GM23338 (cell line): ENCODE measurements around the gene TBC1D9. TPM values are rescaled to one million over a fixed set of nuclear protein-coding genes. Genes with fewer than 3 reads are reported as not detected.
A peak's percentile ranks its signal among the peaks of the same experiment; 100 is the strongest.

Experiments used
- ATAC-seq: fragments of 200-7000 bp; cut with Tn5 transposase; 3 replicates; pipeline ENCODE4 v1.9.1; 2020
- DNase-seq: peaks from one replicate; pipeline ENCODE4 v3.0.0-alpha.2; 2015; ENCODE audit warnings: low spot score
- H2AFZ ChIP-seq: fragments of 200-600 bp; sonication (generic); 2 replicates; pipeline ENCODE4 v1.8.0; 2016; ENCODE audit warnings: antibody characterized with exemption, mild to moderate bottlenecking, moderate library complexity
- H3F3A ChIP-seq: fragments of 200-600 bp; sonication (generic); replicated peaks from 2 replicates; pipeline ENCODE4 v1.8.0; 2017; ENCODE audit warnings: antibody characterized with exemption, mixed run types, low read depth
- H3K27ac ChIP-seq: fragments of 200-600 bp; sonication (generic); 2 replicates; pipeline ENCODE4 v1.6.1; 2016; ENCODE audit warnings: low read depth
- H3K27me3 ChIP-seq: fragments of 200-600 bp; sonication (generic); 2 replicates; pipeline ENCODE4 v1.8.0; 2016; ENCODE audit warnings: mild to moderate bottlenecking, mixed run types, moderate library complexity; ENCODE audit not compliant: insufficient read depth
- H3K36me3 ChIP-seq: fragments of 200-600 bp; sonication (generic); 2 replicates; pipeline ENCODE4 v1.8.0; 2016; ENCODE audit warnings: mild to moderate bottlenecking; ENCODE audit not compliant: insufficient read depth
- H3K4me1 ChIP-seq: fragments of 200-600 bp; sonication (generic); 2 replicates; pipeline ENCODE4 v1.8.0; 2016; ENCODE audit warnings: mild to moderate bottlenecking, moderate library complexity; ENCODE audit not compliant: insufficient read depth
- H3K4me2 ChIP-seq: fragments of 200-600 bp; sonication (generic); 2 replicates; pipeline ENCODE4 v1.7.1; 2017; ENCODE audit warnings: mixed run types
- H3K4me3 ChIP-seq: fragments of 200-600 bp; sonication (generic); 2 replicates; pipeline ENCODE4 v1.6.1; 2016; ENCODE audit warnings: mixed run types
- H3K79me2 ChIP-seq: fragments of 200-600 bp; sonication (generic); replicated peaks from 2 replicates; pipeline ENCODE4 v1.8.0; 2017; ENCODE audit warnings: mild to moderate bottlenecking; ENCODE audit not compliant: insufficient read depth
- H3K9me2 ChIP-seq: fragments of 200-600 bp; sonication (generic); 2 replicates; pipeline ENCODE4 v1.8.0; 2017; ENCODE audit not compliant: insufficient read depth
- H4K20me1 ChIP-seq: fragments of 200-600 bp; sonication (generic); replicated peaks from 2 replicates; pipeline ENCODE4 v1.8.0; 2017; ENCODE audit warnings: mild to moderate bottlenecking; ENCODE audit not compliant: insufficient read depth
- H3K27ac Mint-ChIP-seq: 2 replicates; pipeline ENCODE4 v1.8.0; 2020; ENCODE audit warnings: inconsistent platforms, mild to moderate bottlenecking, moderate library complexity, mixed read lengths
- H3K27me3 Mint-ChIP-seq: 3 replicates; pipeline ENCODE4 v1.8.0; 2022; ENCODE audit warnings: low read depth, mild to moderate bottlenecking, moderate library complexity, mixed read lengths, inconsistent platforms; ENCODE audit not compliant: insufficient read depth, poor library complexity
- H3K36me3 Mint-ChIP-seq: 3 replicates; pipeline ENCODE4 v1.8.0; 2021; ENCODE audit warnings: low read depth, mild to moderate bottlenecking, inconsistent platforms, moderate library complexity, mixed read lengths
- H3K4me1 Mint-ChIP-seq: 3 replicates; pipeline ENCODE4 v1.8.0; 2020; ENCODE audit warnings: mild to moderate bottlenecking, inconsistent platforms, mixed read lengths
- H3K4me3 Mint-ChIP-seq: 3 replicates; pipeline ENCODE4 v1.8.0; 2021; ENCODE audit warnings: moderate library complexity, mild to moderate bottlenecking, inconsistent platforms, mixed read lengths
- H3K9me3 Mint-ChIP-seq: 3 replicates; pipeline ENCODE4 v1.8.0; 2020; ENCODE audit warnings: moderate library complexity, mild to moderate bottlenecking, inconsistent platforms, mixed read lengths
- CREB1 ChIP-seq: fragments of 250-450 bp; sonication (Bioruptor Pico); IDR thresholded peaks from 2 replicates; pipeline ENCODE4 v1.5.0; 2020; ENCODE audit warnings: low read depth, mild to moderate bottlenecking, moderate library complexity
- EZH2phosphoT487 ChIP-seq: fragments of 200-600 bp; sonication (generic); IDR thresholded peaks from one replicate; pipeline ENCODE4 v1.8.1; 2018; ENCODE audit warnings: antibody characterized with exemption; ENCODE audit not compliant: unreplicated experiment
- JUNB ChIP-seq: IDR thresholded peaks from one replicate; pipeline ENCODE4 v1.6.1; 2016; ENCODE audit warnings: antibody characterized with exemption; ENCODE audit not compliant: unreplicated experiment
- STAT1 ChIP-seq: IDR thresholded peaks from one replicate; pipeline ENCODE4 v1.6.1; 2016; ENCODE audit warnings: antibody characterized with exemption; ENCODE audit not compliant: unreplicated experiment
- ZNF114 ChIP-seq: fragments of 250-450 bp; sonication (Bioruptor Pico); IDR thresholded peaks from 2 replicates; pipeline ENCODE4 v1.5.0; 2020; ENCODE audit warnings: mild to moderate bottlenecking, moderate library complexity
- ZNF331 ChIP-seq: fragments of 250-450 bp; sonication (Bioruptor Pico); IDR thresholded peaks from 2 replicates; pipeline ENCODE4 v1.5.0; 2020; ENCODE audit warnings: low read depth, mild to moderate bottlenecking, moderate library complexity
- polyA plus RNA-seq: library from polyadenylated mRNA; unstranded; fragments of >200 nt; fragmentation: Nextera tagmentation; extraction: Ambion mirVana; gene quantifications from 2 replicates; pipeline ENCODE4 v1.2.1, GENCODE V29; 2016
- total RNA-seq: library from RNA; depleted of rRNA; stranded (reverse); fragments of >200 nt; shearing (Covaris generic); gene quantifications from 2 replicates; pipeline ENCODE4 v1.2.3, GENCODE V29; 2014
- TF ChIP-seq, protein P1 (sequence below): IDR thresholded peaks from one replicate; pipeline ENCODE4 v1.6.1; 2018; ENCODE audit warnings: antibody characterized with exemption; ENCODE audit not compliant: unreplicated experiment
- TF ChIP-seq, protein P2 (sequence below), 2 experiments: fragments of 200-600 bp in 1 of 2; sonication (generic) in 1 of 2; conservative IDR thresholded peaks; 2 replicates each; pipeline versions ENCODE4 v1.5.1 to v1.6.1; 2016 to 2017; ENCODE audit warnings: antibody characterized with exemption in 2 of 2, low read depth in 2 of 2, mild to moderate bottlenecking in 2 of 2, moderate library complexity in 1 of 2
- TF ChIP-seq, protein P3 (sequence below): fragments of 250-450 bp; sonication (Bioruptor Pico); IDR thresholded peaks from 2 replicates; pipeline ENCODE4 v1.5.0; 2020; ENCODE audit warnings: mild to moderate bottlenecking, moderate library complexity

The TBC1D9 gene
- total and polyA plus RNA-seq, 2 experiments from 2014 or later, result 0.03 to 0.56 TPM

DNA sequence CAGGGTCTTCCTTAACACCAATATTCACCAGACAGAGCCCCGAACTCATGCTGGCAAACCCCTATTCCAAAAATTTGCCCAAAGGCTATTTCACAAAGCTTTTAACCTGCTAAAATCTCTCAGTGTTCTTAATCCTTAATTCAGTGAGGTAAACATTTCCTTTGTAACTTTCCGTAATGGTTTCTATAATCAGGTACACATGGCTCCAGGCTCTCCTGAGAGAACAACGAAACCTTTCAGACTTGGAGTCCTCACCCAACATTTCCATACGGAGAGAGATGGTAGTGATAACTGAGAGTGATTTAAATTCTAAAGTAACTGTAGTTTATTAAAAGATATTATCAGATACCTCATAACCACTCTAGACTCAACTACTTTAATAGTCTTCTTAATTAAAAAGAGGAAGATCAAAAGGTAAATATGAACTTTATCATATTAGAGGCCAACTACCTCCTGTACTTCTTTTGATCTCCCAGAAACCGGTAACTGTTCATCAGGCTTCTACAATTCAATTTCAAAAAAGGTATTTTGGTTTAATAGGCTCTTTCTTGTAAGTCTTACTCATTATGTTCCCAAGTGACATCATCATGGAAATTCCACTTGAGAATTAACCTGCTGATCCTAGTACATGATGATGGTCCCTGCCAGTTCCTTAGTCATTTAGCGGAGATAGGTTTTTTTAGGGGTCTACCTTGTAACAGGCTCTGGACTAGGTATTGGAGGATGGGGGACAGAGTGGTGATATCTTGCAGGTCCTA, 96.1 kb downstream of the TBC1D9 start:
- no peaks in the 10 kb centered on the region for H4K20me1 ChIP-seq
- no peaks in the 10 kb centered on the region for H3K27me3 Mint-ChIP-seq
- peaks cover 7% of the 10 kb centered on the region for H3K4me1 Mint-ChIP-seq
- no peaks in the 10 kb centered on the region for H3F3A ChIP-seq
- H2AFZ ChIP-seq, result peak overlapping the region; percentile 25; the same call in 1 of the 2 replicates
- no peak overlapping the region for H3K4me3 ChIP-seq
- H3K36me3 Mint-ChIP-seq, result no peaks in the 10 kb centered on the region; the same call in 2 of the 3 replicates
- H3K9me3 Mint-ChIP-seq, result no peaks in the 10 kb centered on the region
- no peak overlapping the region for H3K4me2 ChIP-seq
- no peak overlapping the region for H3K27ac ChIP-seq
- H3K27me3 ChIP-seq, result no peaks in the 10 kb centered on the region
- DNase-seq, result no peak
- ATAC-seq, result no peak
- H3K4me3 Mint-ChIP-seq, result no peak overlapping the region
- H3K36me3 ChIP-seq, result no peaks in the 10 kb centered on the region
- H3K4me1 ChIP-seq, result peaks cover 4% of the 10 kb centered on the region; the same call in 1 of the 2 replicates
- H3K27ac Mint-ChIP-seq, result no peak overlapping the region
- H3K9me2 ChIP-seq, result no peaks in the 10 kb centered on the region; the same call in 1 of the 2 replicates
- TF ChIP-seq, protein P1, sequence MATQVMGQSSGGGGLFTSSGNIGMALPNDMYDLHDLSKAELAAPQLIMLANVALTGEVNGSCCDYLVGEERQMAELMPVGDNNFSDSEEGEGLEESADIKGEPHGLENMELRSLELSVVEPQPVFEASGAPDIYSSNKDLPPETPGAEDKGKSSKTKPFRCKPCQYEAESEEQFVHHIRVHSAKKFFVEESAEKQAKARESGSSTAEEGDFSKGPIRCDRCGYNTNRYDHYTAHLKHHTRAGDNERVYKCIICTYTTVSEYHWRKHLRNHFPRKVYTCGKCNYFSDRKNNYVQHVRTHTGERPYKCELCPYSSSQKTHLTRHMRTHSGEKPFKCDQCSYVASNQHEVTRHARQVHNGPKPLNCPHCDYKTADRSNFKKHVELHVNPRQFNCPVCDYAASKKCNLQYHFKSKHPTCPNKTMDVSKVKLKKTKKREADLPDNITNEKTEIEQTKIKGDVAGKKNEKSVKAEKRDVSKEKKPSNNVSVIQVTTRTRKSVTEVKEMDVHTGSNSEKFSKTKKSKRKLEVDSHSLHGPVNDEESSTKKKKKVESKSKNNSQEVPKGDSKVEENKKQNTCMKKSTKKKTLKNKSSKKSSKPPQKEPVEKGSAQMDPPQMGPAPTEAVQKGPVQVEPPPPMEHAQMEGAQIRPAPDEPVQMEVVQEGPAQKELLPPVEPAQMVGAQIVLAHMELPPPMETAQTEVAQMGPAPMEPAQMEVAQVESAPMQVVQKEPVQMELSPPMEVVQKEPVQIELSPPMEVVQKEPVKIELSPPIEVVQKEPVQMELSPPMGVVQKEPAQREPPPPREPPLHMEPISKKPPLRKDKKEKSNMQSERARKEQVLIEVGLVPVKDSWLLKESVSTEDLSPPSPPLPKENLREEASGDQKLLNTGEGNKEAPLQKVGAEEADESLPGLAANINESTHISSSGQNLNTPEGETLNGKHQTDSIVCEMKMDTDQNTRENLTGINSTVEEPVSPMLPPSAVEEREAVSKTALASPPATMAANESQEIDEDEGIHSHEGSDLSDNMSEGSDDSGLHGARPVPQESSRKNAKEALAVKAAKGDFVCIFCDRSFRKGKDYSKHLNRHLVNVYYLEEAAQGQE, result no peak
- no peak for TF ChIP-seq ZNF114 (CRISPR knock-in tag)
- no peak for TF ChIP-seq JUNB
- TF ChIP-seq CREB1 (CRISPR knock-in tag), result no peak
- H3K79me2 ChIP-seq, result no peaks in the 10 kb centered on the region

DNA sequence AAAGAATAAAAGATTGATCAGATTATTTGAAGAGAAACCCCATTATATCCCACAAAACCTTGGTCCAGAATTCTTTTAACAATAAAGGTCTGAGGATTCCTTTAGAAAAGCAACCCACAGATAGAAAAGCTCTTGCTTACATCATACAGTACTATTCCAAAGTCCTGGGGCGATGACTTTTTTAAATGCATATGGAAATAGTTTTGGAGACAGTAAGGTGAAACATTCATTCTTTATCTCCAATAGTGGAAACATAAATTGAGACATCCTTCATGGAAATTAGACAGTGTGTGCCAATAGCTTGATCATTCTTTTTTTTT, 101.7 kb downstream of the TBC1D9 start:
- Histone ChIP-seq H3K36me3 (no peaks in the 10 kb centered on the region), H3K4me3 (no peak overlapping the region), H3F3A (no peaks in the 10 kb centered on the region), H2AFZ (no peak overlapping the region), H3K4me1 (no peaks in the 10 kb centered on the region), H3K4me2 (no peak overlapping the region), H3K9me2 (peaks cover 3% of the 10 kb centered on the region; the same call in 1 of the 2 replicates), H3K27ac (no peak overlapping the region), H3K27me3 (no peaks in the 10 kb centered on the region), H4K20me1 (no peaks in the 10 kb centered on the region), H3K79me2 (no peaks in the 10 kb centered on the region)
- no peak for DNase-seq
- H3K36me3 Mint-ChIP-seq, result no peaks in the 10 kb centered on the region; the same call in 2 of the 3 replicates
- H3K27me3 Mint-ChIP-seq, result peaks cover 5% of the 10 kb centered on the region
- peak; percentile 36 for ATAC-seq
- no peak overlapping the region for H3K4me3 Mint-ChIP-seq
- peaks cover 15% of the 10 kb centered on the region for H3K4me1 Mint-ChIP-seq
- peak overlapping the region; percentile 94 for H3K27ac Mint-ChIP-seq
- H3K9me3 Mint-ChIP-seq, result no peaks in the 10 kb centered on the region
- TF ChIP-seq, protein P2, sequence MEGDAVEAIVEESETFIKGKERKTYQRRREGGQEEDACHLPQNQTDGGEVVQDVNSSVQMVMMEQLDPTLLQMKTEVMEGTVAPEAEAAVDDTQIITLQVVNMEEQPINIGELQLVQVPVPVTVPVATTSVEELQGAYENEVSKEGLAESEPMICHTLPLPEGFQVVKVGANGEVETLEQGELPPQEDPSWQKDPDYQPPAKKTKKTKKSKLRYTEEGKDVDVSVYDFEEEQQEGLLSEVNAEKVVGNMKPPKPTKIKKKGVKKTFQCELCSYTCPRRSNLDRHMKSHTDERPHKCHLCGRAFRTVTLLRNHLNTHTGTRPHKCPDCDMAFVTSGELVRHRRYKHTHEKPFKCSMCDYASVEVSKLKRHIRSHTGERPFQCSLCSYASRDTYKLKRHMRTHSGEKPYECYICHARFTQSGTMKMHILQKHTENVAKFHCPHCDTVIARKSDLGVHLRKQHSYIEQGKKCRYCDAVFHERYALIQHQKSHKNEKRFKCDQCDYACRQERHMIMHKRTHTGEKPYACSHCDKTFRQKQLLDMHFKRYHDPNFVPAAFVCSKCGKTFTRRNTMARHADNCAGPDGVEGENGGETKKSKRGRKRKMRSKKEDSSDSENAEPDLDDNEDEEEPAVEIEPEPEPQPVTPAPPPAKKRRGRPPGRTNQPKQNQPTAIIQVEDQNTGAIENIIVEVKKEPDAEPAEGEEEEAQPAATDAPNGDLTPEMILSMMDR (conservative IDR thresholded peaks at IDR 0.05; ENCODE audit: low read depth in 2 of 2), result no peak
- no peak for TF ChIP-seq ZNF114 (CRISPR knock-in tag)
- TF ChIP-seq ZNF331 (CRISPR knock-in tag), result no peak
- TF ChIP-seq, protein P3, sequence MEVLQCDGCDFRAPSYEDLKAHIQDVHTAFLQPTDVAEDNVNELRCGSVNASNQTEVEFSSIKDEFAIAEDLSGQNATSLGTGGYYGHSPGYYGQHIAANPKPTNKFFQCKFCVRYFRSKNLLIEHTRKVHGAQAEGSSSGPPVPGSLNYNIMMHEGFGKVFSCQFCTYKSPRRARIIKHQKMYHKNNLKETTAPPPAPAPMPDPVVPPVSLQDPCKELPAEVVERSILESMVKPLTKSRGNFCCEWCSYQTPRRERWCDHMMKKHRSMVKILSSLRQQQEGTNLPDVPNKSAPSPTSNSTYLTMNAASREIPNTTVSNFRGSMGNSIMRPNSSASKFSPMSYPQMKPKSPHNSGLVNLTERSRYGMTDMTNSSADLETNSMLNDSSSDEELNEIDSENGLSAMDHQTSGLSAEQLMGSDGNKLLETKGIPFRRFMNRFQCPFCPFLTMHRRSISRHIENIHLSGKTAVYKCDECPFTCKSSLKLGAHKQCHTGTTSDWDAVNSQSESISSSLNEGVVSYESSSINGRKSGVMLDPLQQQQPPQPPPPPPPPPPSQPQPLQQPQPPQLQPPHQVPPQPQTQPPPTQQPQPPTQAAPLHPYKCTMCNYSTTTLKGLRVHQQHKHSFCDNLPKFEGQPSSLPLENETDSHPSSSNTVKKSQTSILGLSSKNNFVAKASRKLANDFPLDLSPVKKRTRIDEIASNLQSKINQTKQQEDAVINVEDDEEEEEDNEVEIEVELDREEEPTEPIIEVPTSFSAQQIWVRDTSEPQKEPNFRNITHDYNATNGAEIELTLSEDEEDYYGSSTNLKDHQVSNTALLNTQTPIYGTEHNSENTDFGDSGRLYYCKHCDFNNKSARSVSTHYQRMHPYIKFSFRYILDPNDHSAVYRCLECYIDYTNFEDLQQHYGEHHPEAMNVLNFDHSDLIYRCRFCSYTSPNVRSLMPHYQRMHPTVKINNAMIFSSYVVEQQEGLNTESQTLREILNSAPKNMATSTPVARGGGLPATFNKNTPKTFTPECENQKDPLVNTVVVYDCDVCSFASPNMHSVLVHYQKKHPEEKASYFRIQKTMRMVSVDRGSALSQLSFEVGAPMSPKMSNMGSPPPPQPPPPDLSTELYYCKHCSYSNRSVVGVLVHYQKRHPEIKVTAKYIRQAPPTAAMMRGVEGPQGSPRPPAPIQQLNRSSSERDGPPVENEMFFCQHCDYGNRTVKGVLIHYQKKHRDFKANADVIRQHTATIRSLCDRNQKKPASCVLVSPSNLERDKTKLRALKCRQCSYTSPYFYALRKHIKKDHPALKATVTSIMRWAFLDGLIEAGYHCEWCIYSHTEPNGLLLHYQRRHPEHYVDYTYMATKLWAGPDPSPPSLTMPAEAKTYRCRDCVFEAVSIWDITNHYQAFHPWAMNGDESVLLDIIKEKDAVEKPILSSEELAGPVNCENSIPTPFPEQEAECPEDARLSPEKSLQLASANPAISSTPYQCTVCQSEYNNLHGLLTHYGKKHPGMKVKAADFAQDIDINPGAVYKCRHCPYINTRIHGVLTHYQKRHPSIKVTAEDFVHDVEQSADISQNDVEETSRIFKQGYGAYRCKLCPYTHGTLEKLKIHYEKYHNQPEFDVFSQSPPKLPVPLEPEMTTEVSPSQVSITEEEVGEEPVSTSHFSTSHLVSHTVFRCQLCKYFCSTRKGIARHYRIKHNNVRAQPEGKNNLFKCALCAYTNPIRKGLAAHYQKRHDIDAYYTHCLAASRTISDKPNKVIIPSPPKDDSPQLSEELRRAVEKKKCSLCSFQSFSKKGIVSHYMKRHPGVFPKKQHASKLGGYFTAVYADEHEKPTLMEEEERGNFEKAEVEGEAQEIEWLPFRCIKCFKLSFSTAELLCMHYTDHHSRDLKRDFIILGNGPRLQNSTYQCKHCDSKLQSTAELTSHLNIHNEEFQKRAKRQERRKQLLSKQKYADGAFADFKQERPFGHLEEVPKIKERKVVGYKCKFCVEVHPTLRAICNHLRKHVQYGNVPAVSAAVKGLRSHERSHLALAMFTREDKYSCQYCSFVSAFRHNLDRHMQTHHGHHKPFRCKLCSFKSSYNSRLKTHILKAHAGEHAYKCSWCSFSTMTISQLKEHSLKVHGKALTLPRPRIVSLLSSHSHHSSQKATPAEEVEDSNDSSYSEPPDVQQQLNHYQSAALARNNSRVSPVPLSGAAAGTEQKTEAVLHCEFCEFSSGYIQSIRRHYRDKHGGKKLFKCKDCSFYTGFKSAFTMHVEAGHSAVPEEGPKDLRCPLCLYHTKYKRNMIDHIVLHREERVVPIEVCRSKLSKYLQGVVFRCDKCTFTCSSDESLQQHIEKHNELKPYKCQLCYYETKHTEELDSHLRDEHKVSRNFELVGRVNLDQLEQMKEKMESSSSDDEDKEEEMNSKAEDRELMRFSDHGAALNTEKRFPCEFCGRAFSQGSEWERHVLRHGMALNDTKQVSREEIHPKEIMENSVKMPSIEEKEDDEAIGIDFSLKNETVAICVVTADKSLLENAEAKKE (CRISPR knock-in tag), result no peak
- no peak for TF ChIP-seq EZH2phosphoT487
- TF ChIP-seq STAT1, result no peak
